Stimulated activated CD4-positive, alpha-beta T cell treated with anti-CD3 and anti-CD28 coated beads, Interleukin-2, amount 100 ng/mL, for 24 hours (primary cell): Measurements from ENCODE around the gene PLK5.
"Not testable (repeated sequence)": the region's sequence is repeated elsewhere in the genome, so short reads cannot be mapped to it uniquely, and the experiment has no call there.

Experiments used
- DNase-seq, 2 donors: peaks; one replicate each; pipeline ENCODE4 v3.0.0-alpha.2; 2020

PLK5 gene

GRCh38 chr19:1523412-1524286, at the start of gene PLK5:
Gene PLK5 (plus strand): TSS chr19:1524077. CDS start chr19:1526997, 2,920 bp downstream.
- DNase-seq: no peak

GRCh38 chr19:1474765-1475351, 49.0 kb upstream of the PLK5 start:
- no peak for DNase-seq

- DNase-seq: no peak
Observed at GRCh38 chr19:1475751-1476437, 48.0 kb upstream of the PLK5 start.

GRCh38 chr19:1477056-1477455, 46.8 kb upstream of the PLK5 start:
- not testable (repeated sequence) for DNase-seq

- DNase-seq: peak; percentile 94
Observed at GRCh38 chr19:1478934-1479707, 44.8 kb upstream of the PLK5 start, which contains the start of gene C19orf25. Gene C19orf25 (minus strand): TSS chr19:1479215. CDS start chr19:1478903, 312 bp downstream.

GRCh38 chr19:1481224-1481892, 42.5 kb upstream of the PLK5 start:
- DNase-seq: no peak

- no peak for DNase-seq
Observed at GRCh38 chr19:1481893-1482360, 42.0 kb upstream of the PLK5 start.

- no peak for DNase-seq
Observed at GRCh38 chr19:1482361-1483130, 41.3 kb upstream of the PLK5 start.

- DNase-seq: no peak
Observed at GRCh38 chr19:1483131-1483978, 40.5 kb upstream of the PLK5 start.

GRCh38 chr19:1483979-1484428, 39.9 kb upstream of the PLK5 start:
- no peak for DNase-seq

GRCh38 chr19:1486720-1487575, 36.9 kb upstream of the PLK5 start:
- no peak for DNase-seq

GRCh38 chr19:1487576-1488281, 36.1 kb upstream of the PLK5 start:
- no peak for DNase-seq

- no peak for DNase-seq
Observed at GRCh38 chr19:1488282-1488601, 35.6 kb upstream of the PLK5 start.

- no peak for DNase-seq
Observed at GRCh38 chr19:1489463-1490310, 34.2 kb upstream of the PLK5 start.

GRCh38 chr19:1490311-1491113, 33.4 kb upstream of the PLK5 start, which contains the start of gene PCSK4:
Gene PCSK4 (minus strand): TSS chr19:1490350. CDS start chr19:1490346, 4 bp downstream.
- peak; percentile 97 to 98 for DNase-seq

GRCh38 chr19:1491114-1491848, 32.6 kb upstream of the PLK5 start, which contains the start of gene REEP6:
Gene REEP6 (plus strand): TSS chr19:1491181. CDS start chr19:1491270, 89 bp downstream.
- no peak for DNase-seq
